CD4-positive, alpha-beta T cell treated with Interleukin-10 for 1 hour (primary cell): ENCODE results near the gene CDPF1.

Experiments used
- DNase-seq: peaks from one replicate; pipeline ENCODE4 v3.0.0-alpha.2; 2020

Gene CDPF1

DNA sequence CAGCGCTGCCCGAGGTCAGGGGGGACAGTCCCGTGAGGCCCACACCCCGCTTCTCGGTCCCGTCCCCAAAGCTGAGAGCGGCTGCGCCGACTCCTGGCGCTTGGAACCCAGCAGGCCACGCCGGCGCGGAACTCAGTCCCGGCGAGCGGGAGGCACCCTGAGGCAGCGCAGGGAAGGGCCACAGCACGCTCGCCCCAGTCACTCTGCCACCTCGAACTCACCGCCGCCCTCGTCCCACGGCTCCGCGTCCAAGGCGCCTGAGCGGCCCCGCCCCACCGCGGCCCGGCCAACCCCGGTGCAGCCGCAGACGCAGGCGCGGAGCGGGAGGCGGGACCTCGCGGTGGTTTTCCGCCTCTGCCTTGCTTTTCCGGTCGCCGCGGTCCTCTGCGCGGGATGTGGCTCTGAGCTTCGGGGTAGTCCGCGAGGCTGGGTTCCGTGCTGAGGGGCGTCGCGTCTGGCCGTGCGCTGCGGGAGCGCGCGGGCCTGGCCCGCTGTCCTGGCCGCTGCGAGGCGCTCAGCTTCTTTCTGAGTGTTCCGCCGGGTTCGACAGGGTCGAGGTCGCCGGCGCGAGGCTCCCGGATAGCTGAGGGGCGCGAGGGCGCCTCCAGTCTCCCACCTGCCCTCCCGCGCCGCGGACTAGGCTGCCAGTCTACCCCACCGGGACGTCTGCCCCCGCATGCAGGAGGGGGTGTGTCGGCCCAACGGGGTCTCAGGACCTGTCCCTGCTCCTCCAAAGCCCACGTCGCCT lies at the start of gene CDPF1:
Gene CDPF1 (minus strand): TSS at position 259 of the 748 bp plus-strand sequence. CDS start 2,009 bp downstream, outside the sequence.
- DNase-seq, result peak; percentile 90

DNA sequence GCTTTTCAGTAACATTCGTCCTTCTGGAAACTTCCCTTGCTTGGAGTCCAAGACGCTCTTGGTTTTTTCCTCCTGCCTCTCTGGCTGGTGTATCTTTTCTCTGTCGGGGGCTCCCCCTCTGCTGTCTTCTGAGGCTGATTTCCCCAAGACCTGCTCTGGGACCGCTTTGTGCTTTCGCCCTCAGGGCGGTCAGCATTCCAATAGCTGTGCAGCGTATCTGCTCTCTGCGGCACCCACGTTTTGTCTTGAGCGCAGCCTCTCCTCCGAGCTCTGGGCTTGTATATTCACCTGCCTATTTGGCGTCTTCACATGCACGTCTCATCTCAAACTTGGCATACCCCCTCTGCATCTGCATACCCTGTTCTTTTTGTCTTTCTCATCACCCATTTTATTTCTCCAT lies 49.0 kb upstream of the CDPF1 start:
- DNase-seq, result no peak

DNA sequence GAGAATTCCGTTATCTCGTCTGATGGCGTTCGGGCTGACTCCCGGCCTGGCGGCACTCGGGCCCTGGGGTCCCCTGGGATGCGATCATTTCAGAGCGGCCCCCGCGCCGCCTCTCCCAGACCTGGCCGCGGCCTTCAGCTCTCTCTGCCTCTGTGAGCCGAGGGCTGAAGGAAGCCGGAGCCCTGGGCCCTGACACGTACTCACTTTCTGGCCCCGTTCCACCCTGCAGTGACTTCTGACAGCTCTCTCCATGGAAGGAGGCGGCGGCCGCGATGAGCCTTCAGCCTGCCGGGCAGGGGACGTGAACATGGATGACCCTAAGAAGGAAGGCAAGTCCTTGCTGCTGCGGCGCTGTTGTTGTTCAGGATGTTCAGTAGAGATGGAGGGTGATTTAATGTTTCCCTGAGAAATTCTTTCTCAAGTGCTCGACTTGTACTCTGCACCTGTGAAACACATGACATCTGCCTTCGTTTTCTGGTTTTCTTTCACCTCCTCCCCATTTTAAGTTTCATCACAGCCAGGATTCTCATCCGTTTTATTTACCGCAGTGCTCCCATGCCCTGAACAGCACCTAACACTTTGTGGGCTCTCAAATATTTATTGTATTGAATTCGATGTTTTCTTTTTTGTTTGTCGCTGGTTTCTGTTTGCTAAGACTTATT lies 47.2 kb upstream of the CDPF1 start:
- no peak for DNase-seq

DNA sequence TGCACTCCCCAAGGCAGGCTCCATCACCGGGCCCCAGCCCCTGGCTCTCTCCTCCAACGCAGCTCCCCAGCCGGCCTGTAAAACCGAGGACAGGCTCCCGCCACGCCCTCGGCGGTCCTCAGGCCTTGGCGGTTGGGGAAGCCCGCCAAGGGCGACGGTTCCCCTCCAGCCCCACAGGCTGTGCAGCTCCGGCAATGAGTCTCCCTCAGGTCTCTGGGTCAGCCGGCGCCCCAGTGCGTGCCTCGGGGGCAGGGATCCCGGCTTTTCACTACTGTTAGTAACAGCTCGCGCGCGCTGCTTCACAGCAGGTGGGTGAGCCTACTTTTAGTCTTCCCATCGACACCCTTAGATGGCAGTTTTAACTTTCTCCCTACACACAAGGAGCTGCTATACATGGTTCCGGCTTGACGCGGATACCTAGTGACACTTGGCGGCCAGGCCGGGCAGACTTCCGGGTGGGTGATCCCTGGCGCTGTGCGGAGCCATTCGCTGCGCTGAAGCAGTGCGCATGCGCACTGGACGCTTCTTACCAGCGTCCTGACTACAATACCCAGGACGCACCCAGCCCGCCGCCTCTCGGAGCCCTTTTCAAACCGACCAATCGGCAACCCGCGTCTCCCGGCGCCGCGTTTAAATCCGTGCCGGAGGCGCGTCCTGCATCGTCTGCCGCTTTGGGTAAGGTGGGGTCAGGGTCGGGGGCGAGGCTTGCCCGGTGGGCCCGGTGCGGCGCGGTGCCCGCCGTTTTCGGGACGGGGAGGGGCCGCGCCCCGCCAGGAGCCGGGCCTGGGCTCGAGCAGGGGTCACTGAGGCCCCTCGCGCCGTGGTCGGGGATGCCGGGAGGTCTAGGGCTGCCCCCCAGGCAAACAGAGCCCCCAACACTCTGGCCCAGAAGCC lies 46.4 kb upstream of the CDPF1 start, which contains the start of gene GTSE1:
Gene GTSE1 (plus strand): TSS at position 614 of the 894 bp plus-strand sequence. CDS start 531 bp downstream, outside the sequence.
- DNase-seq, result peak; percentile 98

GRCh38 chr22:46295277-46295971 lies 45.3 kb upstream of the CDPF1 start:
- no peak for DNase-seq

- DNase-seq, result no peak
Observed at GRCh38 chr22:46294784-46295183, 44.7 kb upstream of the CDPF1 start.

GRCh38 chr22:46293577-46294260 lies 43.6 kb upstream of the CDPF1 start:
- no peak for DNase-seq

GRCh38 chr22:46292732-46293131 lies 42.6 kb upstream of the CDPF1 start:
- no peak for DNase-seq

- DNase-seq, result no peak
Observed at GRCh38 chr22:46292173-46292572, 42.1 kb upstream of the CDPF1 start.

- DNase-seq, result no peak
Observed at GRCh38 chr22:46290843-46291785, 41.0 kb upstream of the CDPF1 start.

DNA sequence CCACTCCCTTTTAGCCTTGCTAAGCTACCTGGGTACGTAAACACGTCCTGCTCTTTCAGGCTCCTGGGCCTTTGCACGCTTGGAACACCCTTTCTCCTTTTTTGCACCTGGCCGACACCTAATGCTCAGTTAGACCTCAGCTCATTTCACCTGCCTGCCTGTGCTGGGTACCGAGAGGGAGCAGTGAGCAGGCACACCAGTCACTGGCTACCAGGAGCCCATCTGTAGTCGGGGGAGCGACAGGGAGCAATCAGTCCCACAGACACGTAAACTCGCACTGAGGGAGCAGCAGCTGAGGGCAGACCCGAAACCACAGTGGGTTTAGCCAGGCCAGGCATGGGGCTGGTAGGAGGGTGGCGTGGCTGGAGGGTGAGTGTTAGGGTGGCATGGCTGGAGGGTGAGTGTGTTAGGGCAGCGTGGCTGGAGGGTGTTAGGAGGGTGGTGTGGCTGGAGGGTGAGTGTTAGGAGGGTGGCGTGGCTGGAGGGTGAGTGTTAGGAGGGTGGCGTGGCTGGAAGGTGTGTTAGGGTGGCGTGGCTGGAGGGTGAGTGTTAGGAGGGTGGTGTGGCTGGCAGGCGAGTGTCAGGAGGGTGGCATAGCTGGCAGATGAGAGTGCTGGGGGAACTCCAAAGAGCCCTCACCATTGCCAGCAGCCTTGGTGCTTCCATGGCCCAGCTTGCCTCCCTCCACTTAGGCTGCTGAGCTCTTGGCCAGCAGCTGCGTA lies 40.2 kb upstream of the CDPF1 start:
- no peak for DNase-seq

GRCh38 chr22:46289244-46289891 lies 39.3 kb upstream of the CDPF1 start:
- DNase-seq, result peak; percentile 63

GRCh38 chr22:46288846-46289243 lies 38.8 kb upstream of the CDPF1 start:
- no peak for DNase-seq

- DNase-seq, result peak; percentile 53
Observed at GRCh38 chr22:46287873-46288751, 38.0 kb upstream of the CDPF1 start.

DNA sequence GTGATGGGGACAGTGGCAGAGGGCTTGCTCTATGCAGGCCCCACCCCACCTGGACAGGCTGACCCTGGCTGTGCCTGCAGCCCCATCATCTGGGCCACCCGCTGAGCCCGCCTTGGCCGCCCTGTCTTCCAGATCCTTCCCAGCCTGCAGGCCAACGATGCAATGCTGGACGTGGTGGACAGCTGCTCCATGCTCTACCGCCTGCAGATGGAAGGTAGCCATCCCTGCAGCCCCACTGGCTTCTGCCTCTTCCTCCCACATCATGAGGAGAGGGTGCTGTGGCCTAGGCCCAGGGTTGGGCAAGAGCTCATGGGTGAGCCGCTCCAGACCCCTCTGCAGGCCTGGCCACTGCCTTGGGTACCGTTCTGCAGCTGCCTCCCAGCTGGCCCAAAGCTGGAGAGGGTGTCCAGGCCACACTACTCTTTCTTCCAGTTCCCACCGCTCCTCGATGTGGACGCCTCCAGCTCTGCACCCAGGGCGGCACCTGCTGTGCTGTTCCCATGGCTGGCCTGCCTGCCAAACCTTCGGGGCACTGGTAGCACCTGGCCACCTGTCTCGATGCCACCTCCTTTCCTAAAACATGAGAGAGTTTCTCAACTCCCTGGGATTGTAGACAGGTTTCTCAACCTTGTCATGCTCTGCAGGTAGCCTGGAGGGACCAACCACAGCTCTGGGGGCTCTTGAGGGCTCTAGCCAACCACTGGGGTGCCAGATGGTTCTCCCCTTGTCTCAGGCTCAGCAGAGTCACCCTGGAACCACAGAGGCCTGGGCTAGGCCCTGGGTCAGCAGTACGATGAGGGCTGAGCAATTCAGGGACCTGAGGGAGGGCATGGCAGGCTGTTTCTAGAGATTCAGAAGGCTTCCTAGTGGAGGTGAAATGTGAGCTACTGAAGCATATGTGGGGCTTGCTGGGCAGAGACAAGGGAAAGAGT lies 37.1 kb upstream of the CDPF1 start:
- no peak for DNase-seq

DNA sequence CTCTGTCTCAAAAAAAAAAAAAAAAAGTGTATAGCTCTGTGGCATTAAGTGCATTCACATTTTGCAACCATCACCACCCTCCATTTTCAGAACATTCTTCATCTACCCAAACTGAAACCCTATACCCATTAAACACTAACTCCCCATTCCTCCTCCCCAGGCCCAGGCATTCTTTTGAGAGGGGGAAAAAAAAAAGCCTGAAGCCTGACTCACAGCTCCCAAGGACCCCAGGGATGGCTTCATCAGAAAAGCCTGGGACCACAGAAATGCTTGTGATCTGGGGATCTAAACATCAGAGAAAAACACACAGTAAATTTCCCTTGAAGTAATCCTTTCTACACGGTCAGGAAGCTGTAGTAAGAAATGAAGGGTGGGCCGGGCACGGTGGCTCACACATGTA lies 35.9 kb upstream of the CDPF1 start:
- DNase-seq, result no peak
